ENCODE measurements around the gene NOTCH2. TPM values are rescaled to one million over a fixed set of nuclear protein-coding genes. Genes with fewer than 3 reads are reported as not detected.

NOTCH2 gene
- polyA plus RNA-seq, 1 donor (not counting 4 experiments of a cell fraction or from before 2014, with no cell fraction given), result 22.5 TPM

DNA sequence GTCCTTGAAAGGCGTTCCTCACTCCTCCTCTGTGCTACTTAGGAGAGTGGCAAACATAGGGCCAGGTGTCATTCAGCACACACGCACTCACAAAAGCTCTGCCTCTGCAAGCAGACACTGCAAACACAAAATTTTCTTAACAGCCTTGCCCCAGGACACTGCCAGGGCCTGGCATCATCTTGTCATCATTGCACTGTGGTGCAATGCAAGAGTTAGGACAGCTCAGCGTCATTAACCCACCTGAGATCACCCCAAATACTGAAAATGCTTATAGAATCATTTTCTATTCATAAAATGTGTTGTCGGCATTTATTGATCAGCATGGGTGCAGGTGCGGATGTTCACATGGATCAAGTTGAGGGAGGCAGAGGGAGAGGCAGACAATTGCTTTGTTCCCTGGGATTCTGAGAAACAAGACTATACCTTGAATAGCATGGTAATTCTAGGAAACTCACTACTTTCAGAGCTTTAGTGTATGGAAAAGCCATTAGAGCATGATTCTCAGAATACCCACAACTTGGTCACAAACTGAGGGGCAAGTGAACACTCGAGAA, 176.1 kb downstream of the NOTCH2 start:
- no peaks in the 10 kb centered on the region for H3K9me3 ChIP-seq (ENCODE audit: control insufficient read depth, low read depth, low read length)
- H3K4me3 ChIP-seq (ENCODE audit: control insufficient read depth in 2 of 3, extremely low read depth in 1 of 3, insufficient read depth in 2 of 3, low read depth in 1 of 3, low read length in 3 of 3), result no peak overlapping the region
- DNase-seq (ENCODE audit: low read depth, low spot score) (no peak), FAIRE-seq (no peak)
- no peak overlapping the region for H3K9ac ChIP-seq (ENCODE audit: control insufficient read depth, extremely low read depth, insufficient read depth, low read length)
- no peaks in the 10 kb centered on the region for H3K79me2 ChIP-seq (ENCODE audit: control insufficient read depth, insufficient read depth, low read length)
- TF ChIP-seq, protein P1, sequence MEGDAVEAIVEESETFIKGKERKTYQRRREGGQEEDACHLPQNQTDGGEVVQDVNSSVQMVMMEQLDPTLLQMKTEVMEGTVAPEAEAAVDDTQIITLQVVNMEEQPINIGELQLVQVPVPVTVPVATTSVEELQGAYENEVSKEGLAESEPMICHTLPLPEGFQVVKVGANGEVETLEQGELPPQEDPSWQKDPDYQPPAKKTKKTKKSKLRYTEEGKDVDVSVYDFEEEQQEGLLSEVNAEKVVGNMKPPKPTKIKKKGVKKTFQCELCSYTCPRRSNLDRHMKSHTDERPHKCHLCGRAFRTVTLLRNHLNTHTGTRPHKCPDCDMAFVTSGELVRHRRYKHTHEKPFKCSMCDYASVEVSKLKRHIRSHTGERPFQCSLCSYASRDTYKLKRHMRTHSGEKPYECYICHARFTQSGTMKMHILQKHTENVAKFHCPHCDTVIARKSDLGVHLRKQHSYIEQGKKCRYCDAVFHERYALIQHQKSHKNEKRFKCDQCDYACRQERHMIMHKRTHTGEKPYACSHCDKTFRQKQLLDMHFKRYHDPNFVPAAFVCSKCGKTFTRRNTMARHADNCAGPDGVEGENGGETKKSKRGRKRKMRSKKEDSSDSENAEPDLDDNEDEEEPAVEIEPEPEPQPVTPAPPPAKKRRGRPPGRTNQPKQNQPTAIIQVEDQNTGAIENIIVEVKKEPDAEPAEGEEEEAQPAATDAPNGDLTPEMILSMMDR (optimal IDR thresholded peaks at IDR 0.05 in 1 of 3, IDR thresholded peaks at IDR 0.05 in 1 of 3, conservative IDR thresholded peaks at IDR 0.05 in 1 of 3; ENCODE audit: extremely low read depth in 1 of 3, insufficient read depth in 2 of 3, low read length in 3 of 3), result no peak
- TF ChIP-seq EZH2 (IDR thresholded peaks at IDR 0.05; ENCODE audit: low read length), result no peak
- H3K27ac ChIP-seq (ENCODE audit: control insufficient read depth, insufficient read depth, low read length), result no peak overlapping the region
- H3K36me3 ChIP-seq (ENCODE audit: control insufficient read depth in 2 of 2, extremely low read depth in 1 of 2, insufficient read depth in 2 of 2, low read length in 2 of 2), result no peaks in the 10 kb centered on the region
- H3K4me1 ChIP-seq (ENCODE audit: control insufficient read depth, extremely low read depth, insufficient read depth, low read length), result no peaks in the 10 kb centered on the region
- H3K4me2 ChIP-seq (ENCODE audit: control insufficient read depth, extremely low read depth, insufficient read depth, low read depth, low read length), result no peak overlapping the region
- no peaks in the 10 kb centered on the region for H4K20me1 ChIP-seq (ENCODE audit: control insufficient read depth, extremely low read depth, insufficient read depth, low read length)
- dilution Hi-C loops (cut with MboI; ENCODE audit: extremely low pct_ligation_motif_present, low sequenced_read_pairs), result no loop called here
- no peak overlapping the region for H2AFZ ChIP-seq (ENCODE audit: control insufficient read depth, low read length)
- H3K9me1 ChIP-seq (ENCODE audit: control insufficient read depth, extremely low read depth, insufficient read depth, low read length), result no peaks in the 10 kb centered on the region
- peaks cover under 1% of the 10 kb centered on the region for H3K27me3 ChIP-seq (ENCODE audit: control insufficient read depth, extremely low read depth, insufficient read depth, low read length)

DNA sequence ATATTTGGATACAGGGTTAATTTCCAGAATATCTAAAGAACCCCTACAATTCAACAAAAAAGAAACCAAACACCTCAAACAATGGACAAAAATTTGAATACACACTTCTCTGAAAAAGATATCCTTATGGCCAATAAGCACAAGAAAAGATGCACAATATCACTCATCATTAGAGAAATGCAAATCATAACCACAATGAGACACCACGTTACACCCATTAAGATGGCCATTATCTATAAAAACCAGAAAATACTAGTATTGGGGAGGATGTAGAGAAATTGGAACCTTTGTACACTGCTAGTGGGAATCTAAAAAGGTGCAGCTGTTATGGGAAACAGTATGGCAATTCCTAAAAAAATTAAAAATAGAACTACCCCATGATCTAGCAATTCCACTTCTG, 178.1 kb downstream of the NOTCH2 start:
- no peaks in the 10 kb centered on the region for H3K36me3 ChIP-seq (ENCODE audit: control insufficient read depth in 2 of 2, extremely low read depth in 1 of 2, insufficient read depth in 2 of 2, low read length in 2 of 2)
- no peak overlapping the region for H3K4me3 ChIP-seq (ENCODE audit: control insufficient read depth in 2 of 3, extremely low read depth in 1 of 3, insufficient read depth in 2 of 3, low read depth in 1 of 3, low read length in 3 of 3)
- no peaks in the 10 kb centered on the region for H3K9me1 ChIP-seq (ENCODE audit: control insufficient read depth, extremely low read depth, insufficient read depth, low read length)
- no peak overlapping the region for H3K4me2 ChIP-seq (ENCODE audit: control insufficient read depth, extremely low read depth, insufficient read depth, low read depth, low read length)
- H3K4me1 ChIP-seq (ENCODE audit: control insufficient read depth, extremely low read depth, insufficient read depth, low read length), result no peaks in the 10 kb centered on the region
- H3K79me2 ChIP-seq (ENCODE audit: control insufficient read depth, insufficient read depth, low read length), result no peaks in the 10 kb centered on the region
- dilution Hi-C loops (cut with MboI; ENCODE audit: extremely low pct_ligation_motif_present, low sequenced_read_pairs), result no loop called here
- H3K27ac ChIP-seq (ENCODE audit: control insufficient read depth, insufficient read depth, low read length), result no peak overlapping the region
- TF ChIP-seq, protein P1 (optimal IDR thresholded peaks at IDR 0.05 in 1 of 3, IDR thresholded peaks at IDR 0.05 in 1 of 3, conservative IDR thresholded peaks at IDR 0.05 in 1 of 3; ENCODE audit: extremely low read depth in 1 of 3, insufficient read depth in 2 of 3, low read length in 3 of 3), result no peak
- no peak for TF ChIP-seq EZH2 (IDR thresholded peaks at IDR 0.05; ENCODE audit: low read length)
- H2AFZ ChIP-seq (ENCODE audit: control insufficient read depth, low read length), result no peak overlapping the region
- H4K20me1 ChIP-seq (ENCODE audit: control insufficient read depth, extremely low read depth, insufficient read depth, low read length), result no peaks in the 10 kb centered on the region
- no peak overlapping the region for H3K9ac ChIP-seq (ENCODE audit: control insufficient read depth, extremely low read depth, insufficient read depth, low read length)
- no peak for FAIRE-seq
- H3K9me3 ChIP-seq (ENCODE audit: control insufficient read depth, low read depth, low read length), result no peaks in the 10 kb centered on the region
- no peaks in the 10 kb centered on the region for H3K27me3 ChIP-seq (ENCODE audit: control insufficient read depth, extremely low read depth, insufficient read depth, low read length)
- DNase-seq (ENCODE audit: low read depth, low spot score), result no peak
